GM18519 (cell line): ENCODE results near the gene ENPP5.
"Not testable (repeated sequence)": the region's sequence is repeated elsewhere in the genome, so short reads cannot be mapped to it uniquely, and the experiment has no call there.

Source experiments
- ATAC-seq: cut with Tn5 transposase; IDR thresholded peaks from one replicate; pipeline ENCODE4 v1.9.1; 2021; ENCODE audit warnings: mild to moderate bottlenecking, moderate library complexity; ENCODE audit not compliant: unreplicated experiment, low FRiP score

The ENPP5 gene

DNA sequence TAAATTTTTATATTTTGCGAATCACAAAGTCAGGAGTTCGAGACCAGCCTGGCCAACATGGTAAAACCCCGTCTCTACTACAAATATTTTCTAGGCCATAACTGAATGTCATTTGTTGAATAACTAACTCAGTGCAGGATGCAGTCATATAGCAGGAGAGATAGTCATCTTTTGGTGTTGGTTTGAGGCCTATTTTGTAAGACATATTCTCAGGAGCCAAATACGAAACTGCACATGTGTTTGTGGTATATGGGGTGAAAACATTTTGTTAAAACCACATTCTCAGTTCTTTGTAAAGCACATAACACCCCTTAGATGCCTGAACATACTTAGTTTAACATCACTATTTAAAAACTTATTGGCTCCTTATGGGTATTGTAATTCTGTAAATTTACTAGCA lies 4.7 kb upstream of the ENPP5 start:
- ATAC-seq: peak; percentile 78

DNA sequence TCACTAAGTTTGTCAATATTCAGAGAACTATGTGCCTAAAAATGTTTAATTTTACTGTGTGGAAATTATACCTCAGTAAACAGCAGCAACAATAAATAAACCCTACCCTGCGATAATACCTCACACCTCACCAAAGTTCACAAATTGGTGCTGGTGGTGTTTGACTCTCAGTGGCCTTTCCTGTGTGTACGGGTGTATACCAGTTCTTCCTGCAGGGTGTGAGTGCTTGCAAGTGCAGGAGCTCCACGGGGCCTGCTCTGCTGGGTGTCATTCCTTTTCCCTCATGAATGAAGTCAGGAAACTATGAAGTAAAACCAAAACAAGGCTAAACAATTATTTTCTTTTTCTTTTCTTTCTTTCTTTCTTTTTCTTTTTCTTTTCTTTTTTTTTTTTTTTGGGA lies 4.1 kb upstream of the ENPP5 start:
- ATAC-seq: no peak

DNA sequence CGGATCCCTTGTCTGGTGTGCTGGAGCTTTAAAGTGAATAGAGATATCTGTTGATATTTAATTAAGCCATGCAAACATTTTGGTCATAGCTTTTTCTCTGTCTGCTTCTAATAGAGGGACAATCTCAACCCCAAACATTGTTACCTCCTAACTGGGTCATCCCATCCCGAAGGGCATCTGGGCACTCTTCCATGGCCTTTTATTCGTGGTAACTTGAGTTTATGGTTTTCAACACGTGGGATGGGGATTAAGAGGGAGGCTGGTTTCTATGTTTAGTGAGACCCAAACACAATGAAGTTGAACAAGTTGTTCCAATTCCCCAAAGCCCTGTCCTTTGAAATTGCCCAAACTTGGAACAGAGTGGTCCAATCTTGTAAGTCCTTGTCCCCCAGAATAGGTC lies 1.4 kb upstream of the ENPP5 start:
- no peak for ATAC-seq

DNA sequence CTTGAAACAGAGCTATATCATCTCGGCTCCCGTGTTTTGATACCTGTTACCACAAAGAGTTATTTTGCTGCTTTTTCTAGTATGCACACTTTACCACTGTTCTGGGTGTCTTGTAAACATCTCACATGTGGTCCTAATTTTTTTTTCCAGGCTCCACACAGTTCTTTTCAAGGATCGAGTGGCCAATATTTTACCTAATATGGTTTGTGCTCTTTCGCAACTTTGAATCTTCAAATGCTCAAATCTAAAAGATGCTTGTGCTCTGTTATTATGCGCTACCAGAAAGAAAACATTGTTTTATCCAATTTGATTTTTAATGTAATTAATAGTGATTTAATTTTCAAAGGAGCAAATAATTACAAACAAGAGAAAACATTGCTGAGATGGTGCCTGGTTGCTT lies 10.7 kb downstream of the ENPP5 start:
- ATAC-seq: no peak

DNA sequence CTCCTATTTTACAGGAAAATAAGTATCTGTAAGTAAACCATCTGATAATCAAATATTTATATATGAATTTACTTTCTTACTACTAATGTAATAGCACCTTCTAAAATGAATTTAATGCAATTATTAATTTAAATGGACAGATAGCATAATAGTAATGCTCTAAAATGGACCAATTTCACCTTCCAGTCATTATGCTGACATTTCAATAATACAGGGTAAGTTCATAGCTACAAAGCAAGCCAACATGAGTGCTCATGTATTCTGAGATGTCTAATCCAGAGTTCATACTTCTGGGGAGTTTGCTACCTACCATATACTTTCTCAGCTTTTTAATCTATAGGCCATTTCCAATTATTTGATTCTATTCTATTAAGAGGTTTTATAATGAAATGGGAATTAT lies 11.6 kb downstream of the ENPP5 start:
- ATAC-seq: no peak

DNA sequence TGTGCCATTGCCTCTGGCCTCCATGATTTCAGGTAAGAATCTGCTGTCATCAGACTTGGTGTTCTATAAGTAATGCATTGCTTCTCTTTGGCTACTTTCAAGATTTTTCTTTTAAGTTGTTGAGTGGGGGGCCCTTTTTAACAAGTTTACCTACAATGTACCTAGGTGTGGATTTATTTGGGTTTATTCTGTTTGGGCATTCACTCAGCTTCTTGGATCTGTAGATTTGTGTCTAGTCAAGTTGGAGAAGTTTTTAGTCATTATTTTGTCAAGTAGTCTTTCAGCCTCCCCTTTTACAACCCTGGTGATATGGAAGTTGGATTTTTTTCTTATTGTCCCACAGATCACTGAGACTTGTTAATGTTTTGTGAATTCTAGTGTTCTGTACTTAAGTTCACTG lies 14.1 kb downstream of the ENPP5 start:
- no peak for ATAC-seq

DNA sequence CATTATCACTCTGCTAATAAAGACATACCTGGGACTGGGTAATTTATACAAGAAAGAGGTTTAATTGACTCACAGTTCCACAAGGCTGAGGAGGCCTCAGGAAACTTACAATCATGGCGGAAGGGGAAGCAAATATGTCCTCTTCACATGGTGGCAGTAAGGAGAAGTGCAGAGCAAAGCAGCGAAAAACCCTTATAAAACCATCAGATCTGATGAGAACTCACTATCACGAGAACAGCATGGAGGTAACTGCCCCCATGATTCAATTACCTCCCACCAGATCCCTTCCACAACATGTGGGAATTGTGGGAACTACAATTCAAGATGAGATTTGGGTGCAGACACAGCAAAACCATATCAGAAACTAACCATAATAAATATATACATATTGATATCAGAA lies 21.7 kb downstream of the ENPP5 start:
- ATAC-seq: not testable (repeated sequence)

DNA sequence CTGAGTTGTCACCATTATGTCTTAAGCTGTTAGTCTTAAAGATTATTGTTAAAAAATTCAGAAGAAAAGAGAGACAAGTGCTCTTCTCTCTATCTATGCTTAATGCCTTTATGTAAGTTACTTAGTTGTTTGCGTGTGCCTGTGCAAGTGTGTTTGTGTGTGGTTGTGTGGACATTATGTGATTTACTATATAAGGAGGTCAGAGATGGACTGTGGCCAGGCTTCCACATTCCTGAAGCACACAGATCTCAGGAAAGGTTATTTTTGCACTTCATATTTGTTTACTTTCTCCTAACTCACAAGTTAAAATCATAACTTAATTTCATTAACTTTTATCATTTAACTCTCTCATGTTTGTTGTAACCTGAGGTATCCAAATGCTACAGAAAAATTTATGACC lies 26.5 kb downstream of the ENPP5 start:
- ATAC-seq: no peak

DNA sequence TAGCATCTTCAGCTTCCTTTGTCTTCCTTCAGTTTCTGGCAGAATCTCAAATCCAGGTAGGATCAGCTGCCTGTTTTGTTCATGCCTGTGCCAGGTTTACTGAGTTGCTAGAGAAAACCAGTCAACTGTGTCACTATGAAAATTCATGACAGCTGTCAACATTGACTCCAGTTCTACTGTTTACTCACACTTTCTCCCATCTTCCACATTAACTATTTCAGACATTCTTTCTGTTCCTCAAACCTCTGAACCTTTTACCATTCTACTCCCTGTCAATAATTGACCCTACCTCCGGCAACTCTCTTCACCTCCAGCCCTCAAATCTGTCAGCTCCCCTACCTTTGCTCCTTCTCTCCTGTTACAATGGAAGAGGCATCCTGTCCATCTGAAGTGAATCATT lies 32.5 kb downstream of the ENPP5 start:
- ATAC-seq: no peak

DNA sequence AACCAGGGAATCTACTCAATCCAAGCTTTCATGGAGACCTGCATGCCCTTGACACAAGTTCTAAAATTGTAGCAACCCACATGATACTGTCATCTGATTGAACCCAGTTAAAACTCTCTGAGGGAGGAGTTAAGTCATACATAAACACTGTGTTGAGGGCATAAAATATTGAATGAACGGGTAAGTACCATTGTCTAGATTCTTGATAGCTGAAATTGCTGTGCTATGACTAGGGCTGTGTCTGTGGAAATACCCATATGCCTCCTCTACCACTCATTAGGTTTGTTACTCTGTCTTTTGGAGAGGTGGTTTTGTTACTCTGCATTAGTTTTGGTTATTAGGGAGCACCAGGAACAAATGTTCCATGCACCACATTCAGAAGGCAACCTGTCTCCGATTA lies 33.4 kb downstream of the ENPP5 start:
- ATAC-seq: peak; percentile 46

DNA sequence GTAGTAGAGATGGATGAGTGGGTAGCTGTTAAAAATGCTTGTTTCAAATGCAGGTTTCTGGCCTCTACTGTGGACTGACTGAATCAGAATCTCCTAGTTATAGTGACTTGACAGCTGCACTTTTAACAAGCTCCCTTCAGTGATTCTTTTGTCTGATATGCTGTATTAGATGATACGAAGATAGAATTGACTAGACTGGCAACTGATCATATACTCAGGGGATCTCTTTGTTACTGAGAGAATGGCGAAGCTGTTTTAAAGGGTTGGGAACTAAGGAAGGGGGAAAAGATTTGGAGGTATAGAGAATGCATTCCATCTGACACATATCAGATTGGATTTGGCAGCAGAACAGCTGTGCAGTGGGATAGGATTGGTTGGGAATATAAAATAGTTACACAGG lies 33.9 kb downstream of the ENPP5 start:
- no peak for ATAC-seq

DNA sequence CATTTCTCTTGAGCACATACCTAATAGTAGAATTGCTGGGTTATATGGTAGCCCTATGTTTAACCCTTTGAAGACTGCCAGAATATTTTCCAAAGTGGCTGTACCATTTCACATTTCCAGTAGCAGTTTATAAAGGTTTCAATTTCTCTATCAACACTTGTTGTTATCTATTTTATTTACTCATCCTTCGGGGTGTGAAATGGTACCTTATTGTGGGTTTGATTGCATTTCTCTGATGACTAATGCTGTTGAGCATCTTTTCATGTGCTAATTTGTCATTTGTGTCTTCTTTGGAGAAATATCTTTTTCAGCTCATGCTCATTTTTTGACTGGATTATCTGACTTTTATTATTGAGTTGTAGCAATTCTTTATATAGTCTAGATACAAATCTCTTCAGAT lies 35.6 kb downstream of the ENPP5 start:
- ATAC-seq: no peak

DNA sequence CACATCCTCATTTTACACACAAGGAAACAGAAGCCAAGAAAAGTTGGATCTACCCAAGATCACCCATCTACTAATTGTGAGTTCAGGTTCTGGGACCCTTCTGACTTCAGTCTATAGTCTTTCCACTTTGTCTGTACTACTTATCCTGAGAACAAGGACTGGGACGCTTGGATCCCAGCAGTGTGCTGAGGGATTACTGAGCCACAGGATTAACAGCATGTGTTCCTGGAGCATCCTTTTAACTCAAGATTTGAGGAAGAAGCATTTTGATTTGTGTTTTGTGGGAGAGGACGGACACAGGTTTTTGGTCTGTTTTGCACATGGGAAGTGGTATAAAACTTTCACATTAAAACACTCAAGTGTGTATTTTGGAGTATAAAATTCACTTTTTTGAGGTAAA lies 36.6 kb downstream of the ENPP5 start:
- ATAC-seq: no peak

DNA sequence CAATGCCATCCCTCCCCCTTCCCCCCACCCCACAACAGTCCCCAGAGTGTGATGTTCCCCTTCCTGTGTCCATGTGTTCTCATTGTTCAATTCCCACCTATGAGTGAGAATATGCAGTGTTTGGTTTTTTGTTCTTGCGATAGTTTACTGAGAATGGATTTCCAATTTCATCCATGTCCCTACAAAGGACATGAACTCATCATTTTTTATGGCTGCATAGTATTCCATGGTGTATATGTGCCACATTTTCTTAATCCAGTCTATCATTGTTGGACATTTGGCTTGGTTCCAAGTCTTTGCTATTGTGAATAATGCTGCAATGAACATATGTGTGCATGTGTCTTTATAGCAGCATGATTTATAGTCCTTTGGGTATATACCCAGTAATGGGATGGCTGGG lies 39.5 kb downstream of the ENPP5 start:
- not testable (repeated sequence) for ATAC-seq

DNA sequence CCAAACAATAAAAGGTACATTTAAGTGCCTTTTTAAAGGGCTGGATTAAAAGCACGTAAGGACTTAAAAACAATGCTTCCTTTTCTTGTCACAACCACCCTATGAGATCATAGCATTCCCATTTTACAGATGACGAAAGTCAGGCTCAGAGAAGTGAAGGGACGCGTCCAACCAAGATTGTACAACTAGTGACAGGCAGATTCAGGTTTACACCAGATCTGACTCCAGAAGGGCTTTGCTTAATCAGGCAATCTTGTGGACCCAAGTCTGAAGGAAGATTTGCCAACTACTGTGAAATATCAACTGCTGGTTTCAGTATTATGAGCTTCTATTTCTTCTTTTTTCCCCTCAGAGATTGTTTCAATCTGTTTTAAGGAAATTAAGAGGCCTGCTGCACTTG lies 40.1 kb downstream of the ENPP5 start:
- no peak for ATAC-seq

DNA sequence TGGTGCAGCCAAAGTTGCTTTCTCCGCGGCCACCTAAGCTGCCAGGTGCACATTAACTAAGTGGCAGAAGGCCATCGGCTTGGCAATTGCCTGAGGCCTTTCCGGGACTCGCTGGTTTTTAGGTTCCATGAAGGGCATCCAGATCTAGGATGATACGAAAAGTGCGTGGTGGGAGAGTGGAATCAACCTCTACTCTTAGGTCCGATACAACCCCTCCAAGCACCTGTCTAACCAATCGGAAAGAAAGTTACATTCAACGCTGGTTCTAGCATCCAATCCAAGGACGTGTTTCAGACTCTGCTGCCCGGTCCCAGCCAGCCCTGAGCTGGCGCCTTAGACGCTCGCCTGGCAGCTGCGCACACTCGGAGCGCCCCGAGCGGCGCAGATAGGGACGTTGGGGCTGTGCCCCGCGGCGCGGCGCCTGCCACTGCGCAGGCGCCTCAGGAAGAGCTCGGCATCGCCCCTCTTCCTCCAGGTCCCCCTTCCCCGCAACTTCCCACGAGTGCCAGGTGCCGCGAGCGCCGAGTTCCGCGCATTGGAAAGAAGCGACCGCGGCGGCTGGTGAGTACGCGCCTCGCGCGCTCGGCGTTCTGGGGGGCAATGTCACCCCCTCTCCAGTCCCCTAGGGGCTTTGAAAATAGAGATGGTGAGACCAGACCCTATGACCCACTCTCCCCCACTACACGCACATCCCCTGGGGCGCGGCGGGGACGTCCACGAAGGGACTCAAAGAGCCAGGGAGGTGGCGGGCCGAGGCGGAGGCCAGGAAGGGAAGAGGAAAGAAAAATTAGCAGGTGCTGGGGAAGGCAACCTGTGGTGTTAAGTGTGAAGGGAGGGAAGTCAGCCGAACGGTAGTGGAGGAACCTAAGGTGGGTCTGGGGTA lies 40.9 kb downstream of the ENPP5 start, which contains the start of gene ENPP4:
Gene ENPP4 (plus strand): TSS at position 361 of the 883 bp plus-strand sequence. CDS start 9,595 bp downstream, outside the sequence.
- peak; percentile 92 for ATAC-seq

DNA sequence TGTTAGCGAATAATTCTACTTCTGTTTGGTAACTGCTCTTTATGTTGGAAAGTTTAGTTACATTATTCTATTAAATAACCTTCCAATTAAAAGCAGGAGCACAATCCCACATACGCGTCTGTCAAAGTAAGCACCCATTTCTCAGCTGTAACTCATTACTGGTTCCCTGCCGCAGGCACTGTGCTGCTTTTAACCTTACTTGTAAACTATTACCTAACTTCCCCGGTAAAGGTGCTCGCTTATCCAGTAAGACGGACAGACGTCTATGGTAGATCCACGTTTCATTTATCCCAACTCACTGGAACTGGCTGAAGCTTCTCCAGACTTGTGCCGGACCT lies 41.5 kb downstream of the ENPP5 start:
- ATAC-seq: no peak

DNA sequence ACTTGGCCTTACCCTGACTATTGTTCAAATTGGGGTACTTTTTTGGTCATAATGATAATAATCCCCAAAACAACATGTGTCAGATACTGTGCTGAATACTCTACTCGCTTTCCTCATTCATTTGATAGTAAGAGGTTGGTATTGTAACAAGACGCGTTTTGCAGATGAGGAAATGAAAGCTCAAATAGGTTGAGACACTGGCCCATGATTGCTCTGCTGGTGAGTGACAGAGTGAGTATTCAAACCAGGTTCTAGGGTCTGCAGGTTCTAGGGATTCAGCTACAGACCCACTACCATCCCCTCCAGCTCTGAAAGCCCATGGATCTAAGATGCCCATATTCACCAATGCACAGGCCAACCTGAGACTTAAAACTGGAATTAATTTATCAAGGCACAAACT lies 42.3 kb downstream of the ENPP5 start:
- ATAC-seq: peak; percentile 30

DNA sequence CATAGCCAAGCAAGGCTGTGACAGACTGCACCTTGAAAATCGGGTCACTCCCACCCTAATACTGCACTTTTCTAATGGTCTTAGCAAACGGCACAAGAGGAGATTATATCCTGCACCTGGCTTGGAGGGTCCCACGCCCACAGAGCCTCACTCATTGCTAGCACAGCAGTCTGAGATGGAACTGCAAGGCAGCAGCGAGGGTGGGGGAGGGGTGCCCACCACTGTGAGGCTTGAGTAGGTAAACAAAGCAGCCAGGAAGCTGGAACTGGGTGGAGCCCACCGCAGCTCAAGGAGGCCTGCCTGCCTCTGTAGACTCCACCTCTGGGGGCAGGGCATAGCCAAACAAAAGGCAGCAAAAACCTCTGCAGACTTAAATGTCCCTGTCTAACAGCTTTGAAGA lies 51.1 kb downstream of the ENPP5 start:
- not testable (repeated sequence) for ATAC-seq

DNA sequence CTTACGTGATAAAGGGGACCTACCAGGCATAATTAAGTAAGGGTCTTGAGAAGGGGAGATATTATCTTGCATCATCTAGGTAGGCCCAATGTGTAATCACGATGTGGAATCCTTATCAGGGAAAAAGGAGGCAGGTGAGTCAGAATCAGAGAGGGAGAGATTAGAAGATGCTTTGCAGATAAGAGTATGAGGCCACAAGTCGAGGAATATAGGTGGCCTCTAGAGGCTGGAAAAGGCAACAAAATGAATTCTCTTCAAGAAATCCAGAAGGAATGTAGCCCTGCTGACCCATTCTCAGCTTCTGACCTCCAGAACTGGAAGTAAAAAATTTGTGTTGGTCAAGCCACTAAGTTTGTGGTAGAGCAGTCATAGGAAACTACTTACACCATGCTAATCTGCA lies 51.9 kb downstream of the ENPP5 start:
- no peak for ATAC-seq

DNA sequence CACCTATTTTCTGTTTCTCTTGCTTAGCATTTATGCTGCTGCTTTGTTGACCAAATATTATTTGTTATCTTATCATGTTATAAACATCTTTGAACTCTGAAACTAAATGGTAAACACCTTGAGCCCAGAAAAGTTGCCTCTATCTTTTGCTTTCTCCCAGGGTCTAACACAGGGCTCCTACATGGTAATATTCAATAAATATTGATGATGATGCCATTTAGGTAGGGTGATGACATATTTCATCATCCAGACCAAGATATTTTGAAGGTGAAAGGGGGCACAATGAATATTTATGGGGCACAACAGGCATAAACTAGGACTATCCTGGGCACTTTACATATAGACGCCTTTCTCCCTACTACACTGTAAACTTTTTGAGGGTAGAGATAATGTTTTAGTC lies 52.6 kb downstream of the ENPP5 start:
- no peak for ATAC-seq

DNA sequence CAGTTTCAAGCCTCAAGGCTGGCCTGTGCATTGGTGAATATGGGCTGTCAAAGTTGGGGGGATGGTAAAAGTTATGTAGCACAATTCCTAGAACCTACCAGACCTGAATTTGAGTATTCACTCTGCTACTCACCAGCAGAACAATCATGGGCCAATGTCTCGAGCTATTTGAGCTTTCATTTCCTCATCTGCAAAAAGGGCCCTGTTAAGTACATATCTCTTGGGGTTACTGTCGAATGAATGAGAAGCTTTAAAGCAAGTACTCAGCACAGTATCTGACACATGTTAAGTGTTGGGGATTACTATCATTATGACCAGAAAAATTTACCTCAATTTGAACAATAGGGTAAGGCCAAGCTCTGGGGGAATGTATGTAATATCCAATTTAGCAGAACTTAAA lies 54.5 kb downstream of the ENPP5 start:
- peak; percentile 36 for ATAC-seq

DNA sequence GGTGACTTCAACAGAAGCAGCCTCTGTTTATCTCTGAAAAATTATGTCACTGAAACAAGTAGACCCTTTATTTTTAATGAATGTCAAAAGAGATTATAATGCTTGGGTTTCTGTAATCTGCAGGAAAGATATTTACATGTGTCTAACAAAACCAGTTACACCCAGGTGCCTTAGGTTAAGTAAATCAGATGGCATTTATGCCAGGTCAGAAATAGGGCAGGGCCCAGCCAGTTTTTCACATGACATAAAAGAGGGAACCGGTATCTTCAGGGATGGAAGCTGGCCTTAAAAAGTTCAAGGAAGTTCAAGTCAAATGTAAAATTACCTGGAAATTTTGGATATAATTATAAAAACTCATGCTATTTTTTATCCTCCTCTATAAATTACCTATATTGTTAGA lies 55.1 kb downstream of the ENPP5 start:
- no peak for ATAC-seq
